GM19023 (cell line): Measurements from ENCODE around the gene PGM2L1.
"Not testable (repeated sequence)": the region's sequence is repeated elsewhere in the genome, so short reads cannot be mapped to it uniquely, and the experiment has no call there.

Source experiments
- ATAC-seq: cut with Tn5 transposase; IDR thresholded peaks from one replicate; pipeline ENCODE4 v1.9.1; 2021; ENCODE audit warnings: mild to moderate bottlenecking, moderate library complexity; ENCODE audit not compliant: unreplicated experiment

The PGM2L1 gene

DNA sequence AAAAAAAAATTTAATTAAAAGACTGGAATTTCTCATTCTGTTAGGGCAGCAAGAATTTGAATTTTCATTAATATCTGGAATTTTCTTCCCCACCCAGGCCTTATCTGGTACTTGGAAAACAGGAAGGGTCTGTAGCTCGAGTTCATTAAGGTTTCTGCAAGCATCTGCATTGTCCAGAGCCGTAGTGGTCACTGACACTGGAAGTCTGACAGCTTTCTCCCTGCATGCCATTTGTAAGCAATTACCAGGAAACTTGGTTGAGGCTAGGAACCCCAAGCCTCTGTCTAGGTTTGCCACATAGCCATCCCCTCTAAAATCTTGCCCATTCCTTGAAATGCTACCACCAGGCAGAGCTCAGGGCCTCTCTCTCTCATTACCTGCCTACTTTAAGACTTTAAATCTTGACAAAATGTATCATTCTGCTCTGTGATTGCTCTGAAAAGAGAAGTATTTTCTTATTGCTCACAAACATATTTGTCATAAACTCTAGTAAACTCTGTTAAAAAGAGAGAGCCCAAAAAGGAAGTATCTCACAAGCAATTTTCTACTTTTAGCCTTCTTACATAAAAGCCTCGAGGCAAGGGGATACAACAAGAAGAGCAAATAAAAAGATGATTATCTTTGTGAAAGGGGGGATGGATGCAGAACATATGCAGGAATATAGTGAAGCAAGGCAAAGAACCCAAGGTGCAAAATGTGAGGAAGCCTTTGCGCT is 5.5 kb upstream of the PGM2L1 start:
- no peak for ATAC-seq

DNA sequence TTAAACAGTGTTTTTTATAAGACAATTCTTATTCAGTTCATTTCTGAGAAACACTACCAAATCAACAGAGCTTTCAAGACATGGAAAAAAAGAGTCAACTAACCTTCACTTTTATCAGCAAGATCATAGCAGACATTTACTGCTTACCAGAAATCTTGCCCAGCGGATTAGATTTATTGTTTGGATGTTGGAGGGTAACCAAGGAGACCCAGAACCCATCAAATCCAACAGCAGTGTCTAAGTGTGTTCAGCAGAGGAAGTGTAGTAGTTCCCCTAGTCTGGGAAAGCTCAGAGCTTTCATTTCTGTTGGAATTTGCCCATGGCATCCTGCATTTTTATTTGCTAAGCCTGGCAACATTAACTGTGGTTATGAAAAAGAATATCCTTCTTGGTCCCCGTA is 2.4 kb upstream of the PGM2L1 start:
- ATAC-seq = no peak

GRCh38 chr11:74397501-74398243 is 561 bp downstream of the PGM2L1 start:
- peak; percentile 4 for ATAC-seq

DNA sequence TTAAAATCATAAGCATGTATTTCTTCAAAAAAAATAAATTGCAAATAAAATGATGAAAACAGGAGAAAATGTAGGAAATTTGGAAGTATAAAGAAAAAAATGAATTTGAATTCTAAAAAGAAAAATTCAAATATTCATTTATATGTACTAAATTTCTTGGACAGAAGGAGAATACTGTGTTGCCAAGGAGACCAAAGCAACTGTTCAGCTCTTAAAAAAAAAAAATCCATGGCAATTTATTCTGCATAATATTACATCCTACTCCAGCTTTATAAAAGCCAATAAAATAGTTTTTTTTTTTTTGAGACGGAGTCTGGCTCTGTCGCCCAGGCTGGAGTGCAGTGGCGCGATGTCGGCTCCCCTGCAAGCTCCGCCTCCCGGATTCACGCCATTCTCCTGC is 6.0 kb downstream of the PGM2L1 start:
- no peak for ATAC-seq

DNA sequence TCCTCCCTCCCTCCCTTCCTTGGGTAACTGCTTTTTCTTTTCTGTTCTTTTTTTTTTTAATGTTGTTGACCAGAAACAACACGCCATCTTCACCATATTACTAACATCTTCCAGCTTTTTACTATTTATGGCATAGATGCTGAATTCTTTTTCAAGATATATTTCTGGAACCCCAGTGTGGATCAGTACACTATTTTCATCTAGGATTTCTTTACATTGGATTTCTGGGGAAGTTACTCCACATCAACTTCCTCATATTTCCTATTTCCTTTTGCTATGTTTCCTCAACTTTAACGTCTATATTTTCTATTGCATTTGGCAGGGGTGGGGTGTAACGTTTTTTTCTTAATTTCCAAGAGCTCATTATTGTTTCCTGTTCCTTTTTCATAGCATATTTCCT is 7.0 kb downstream of the PGM2L1 start:
- no peak for ATAC-seq

GRCh38 chr11:74390697-74391096 is 7.5 kb downstream of the PGM2L1 start:
- ATAC-seq = no peak

- ATAC-seq = peak; percentile 54
Measured at GRCh38 chr11:74388678-74389327, 9.4 kb downstream of the PGM2L1 start.

GRCh38 chr11:74384641-74385040 is 13.6 kb downstream of the PGM2L1 start:
- ATAC-seq = no peak

- ATAC-seq = no peak
Measured at GRCh38 chr11:74380746-74381439, 17.3 kb downstream of the PGM2L1 start.

- no peak for ATAC-seq
Measured at GRCh38 chr11:74377689-74378088, 20.5 kb downstream of the PGM2L1 start.

DNA sequence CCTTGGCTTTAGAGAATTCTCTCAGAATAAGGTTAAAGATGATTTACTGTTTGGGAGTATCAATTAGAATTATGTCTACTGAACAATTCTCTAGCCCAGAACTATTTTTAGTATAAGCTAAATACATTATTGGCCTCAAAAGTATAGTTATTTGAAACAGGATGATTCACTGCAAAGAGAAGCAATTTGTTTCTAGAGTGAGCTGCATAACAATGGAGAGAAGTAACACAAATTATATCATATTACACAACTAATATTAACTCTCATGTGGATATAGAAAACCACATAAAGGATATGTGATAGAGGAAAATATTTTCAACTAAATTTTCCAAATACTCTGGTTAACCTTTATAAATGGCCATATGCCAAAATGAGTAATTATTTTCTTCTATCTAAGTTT is 24.9 kb downstream of the PGM2L1 start:
- ATAC-seq = no peak

GRCh38 chr11:74371269-74372052 is 26.8 kb downstream of the PGM2L1 start:
- ATAC-seq = no peak

DNA sequence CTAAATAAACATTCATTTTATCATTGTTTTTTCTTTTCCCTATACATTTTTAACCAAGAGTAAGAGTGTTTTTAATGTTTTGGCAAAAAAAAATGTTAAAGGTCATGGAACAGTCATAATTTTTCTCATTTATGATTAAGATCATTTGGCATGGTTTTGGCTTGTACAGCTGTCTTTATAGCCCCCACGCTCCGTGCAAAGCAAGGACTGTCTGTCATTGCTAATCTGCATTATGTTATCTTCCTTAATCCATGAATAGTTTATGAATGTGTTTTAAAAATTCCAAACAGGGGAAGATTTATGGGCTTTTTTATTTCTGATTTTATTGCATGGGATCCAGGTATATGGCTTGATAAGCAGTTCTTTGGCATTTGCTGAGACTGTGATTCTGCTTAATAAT is 28.1 kb downstream of the PGM2L1 start:
- no peak for ATAC-seq

- no peak for ATAC-seq
Measured at GRCh38 chr11:74367881-74368280, 30.4 kb downstream of the PGM2L1 start.

DNA sequence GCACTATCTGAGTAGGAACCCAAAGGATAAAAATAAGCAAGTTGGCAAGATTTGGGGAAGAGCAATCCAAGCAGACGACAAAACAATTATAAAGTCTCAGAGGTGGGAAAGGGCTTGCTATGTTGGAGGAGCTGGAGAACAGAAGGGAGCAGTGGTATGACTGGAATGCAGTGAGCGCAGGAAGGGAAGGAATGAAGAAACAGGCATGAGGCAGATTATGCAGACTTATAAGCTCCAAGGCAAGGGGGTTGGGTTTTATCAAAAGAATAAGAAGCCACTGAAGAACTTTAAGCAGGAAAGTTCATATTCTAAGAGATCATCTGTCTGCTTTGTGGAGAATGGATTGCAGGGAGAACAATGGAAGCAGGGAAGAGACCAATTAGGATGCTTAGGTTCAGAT is 31.7 kb downstream of the PGM2L1 start:
- no peak for ATAC-seq

DNA sequence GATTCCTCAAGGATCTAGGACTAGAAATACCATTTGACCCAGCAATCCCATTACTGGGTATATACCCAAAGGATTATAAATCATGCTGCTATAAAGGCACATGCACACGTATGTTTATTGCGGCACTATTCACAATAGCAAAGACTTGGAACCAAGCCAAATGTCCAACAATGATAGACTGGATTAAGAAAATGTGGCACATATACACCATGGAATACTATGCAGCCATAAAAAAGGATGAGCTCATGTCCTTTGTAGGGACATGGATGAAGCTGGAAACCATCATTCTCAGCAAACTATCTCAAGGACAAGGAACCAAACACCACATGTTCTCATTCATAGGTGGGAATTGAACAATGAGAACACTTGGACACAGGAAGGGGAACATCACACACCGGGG is 32.4 kb downstream of the PGM2L1 start:
- ATAC-seq = not testable (repeated sequence)

DNA sequence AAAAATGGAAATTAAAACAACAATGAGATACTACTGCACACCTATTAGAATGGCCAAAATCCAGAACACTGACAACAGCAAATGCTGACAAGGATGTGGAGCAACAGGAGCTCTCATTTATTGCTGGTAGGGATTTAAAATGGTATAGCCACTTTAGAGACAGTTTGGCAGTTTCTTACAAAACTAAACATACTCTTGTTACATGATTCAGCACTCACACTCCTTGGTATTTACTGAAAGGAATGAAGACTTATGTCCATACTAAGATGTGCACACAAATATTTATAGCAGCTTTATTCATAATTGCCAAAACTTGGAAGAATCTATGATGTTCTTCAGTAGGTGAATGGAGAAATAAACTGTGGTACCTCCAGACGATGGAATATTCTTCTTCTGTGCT is 40.8 kb downstream of the PGM2L1 start:
- no peak for ATAC-seq

DNA sequence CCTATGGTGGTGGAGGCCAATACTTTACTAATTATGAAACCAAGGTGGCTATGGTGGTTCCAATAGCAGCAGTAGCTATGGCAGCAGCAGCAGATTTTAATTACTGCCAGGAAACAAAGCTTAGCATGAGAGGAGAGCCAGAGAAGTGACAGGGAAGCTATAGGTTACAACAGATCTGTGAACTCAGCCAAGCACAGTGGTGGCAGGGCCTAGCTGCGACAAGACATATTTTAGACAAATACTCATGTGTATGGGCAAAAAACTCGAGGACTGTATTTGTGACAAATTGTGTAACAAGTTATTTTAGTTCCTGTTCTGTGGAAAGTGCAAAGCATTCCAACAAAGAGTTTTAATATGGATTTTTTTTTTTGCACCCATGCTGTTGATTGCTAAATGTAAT is 42.6 kb downstream of the PGM2L1 start:
- ATAC-seq = no peak

- no peak for ATAC-seq
Measured at GRCh38 chr11:74354036-74354435, 44.2 kb downstream of the PGM2L1 start.

- ATAC-seq = no peak
Measured at GRCh38 chr11:74347381-74347780, 50.9 kb downstream of the PGM2L1 start.

DNA sequence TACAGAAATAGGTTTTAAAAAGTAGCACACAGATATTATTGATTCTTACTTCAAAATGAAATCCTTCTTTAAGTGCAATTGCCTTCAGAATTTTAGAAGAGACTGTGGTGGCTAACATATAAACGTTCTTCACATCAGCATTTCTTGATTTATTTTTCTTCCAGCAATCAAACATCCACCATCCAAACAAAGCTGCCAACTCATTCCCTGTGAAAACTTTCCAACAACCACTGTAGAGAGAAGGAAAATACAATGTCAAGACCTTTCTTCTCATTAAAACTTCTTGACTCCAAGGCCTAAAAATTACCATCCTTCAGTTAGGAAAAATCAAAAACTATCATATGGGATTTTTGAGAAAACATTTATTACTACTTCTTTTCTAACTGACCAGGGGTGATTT is 52.8 kb downstream of the PGM2L1 start:
- no peak for ATAC-seq
